NCI-H2171 (cell line): ENCODE measurements around the gene UTS2B.

Experiments
- DNase-seq: peaks from one replicate; lab custom pipeline; 2025; lab: John Stamatoyannopoulos, UW

Gene UTS2B

GRCh38 chr3:191238321-191238817 lies 92.0 kb downstream of the UTS2B start:
- no peak for DNase-seq

- no peak for DNase-seq
These were observed 93.1 kb downstream of the UTS2B start for GRCh38 chr3:191237047-191237882.

- no peak for DNase-seq
These were observed 93.7 kb downstream of the UTS2B start for GRCh38 chr3:191236646-191237045.

DNA sequence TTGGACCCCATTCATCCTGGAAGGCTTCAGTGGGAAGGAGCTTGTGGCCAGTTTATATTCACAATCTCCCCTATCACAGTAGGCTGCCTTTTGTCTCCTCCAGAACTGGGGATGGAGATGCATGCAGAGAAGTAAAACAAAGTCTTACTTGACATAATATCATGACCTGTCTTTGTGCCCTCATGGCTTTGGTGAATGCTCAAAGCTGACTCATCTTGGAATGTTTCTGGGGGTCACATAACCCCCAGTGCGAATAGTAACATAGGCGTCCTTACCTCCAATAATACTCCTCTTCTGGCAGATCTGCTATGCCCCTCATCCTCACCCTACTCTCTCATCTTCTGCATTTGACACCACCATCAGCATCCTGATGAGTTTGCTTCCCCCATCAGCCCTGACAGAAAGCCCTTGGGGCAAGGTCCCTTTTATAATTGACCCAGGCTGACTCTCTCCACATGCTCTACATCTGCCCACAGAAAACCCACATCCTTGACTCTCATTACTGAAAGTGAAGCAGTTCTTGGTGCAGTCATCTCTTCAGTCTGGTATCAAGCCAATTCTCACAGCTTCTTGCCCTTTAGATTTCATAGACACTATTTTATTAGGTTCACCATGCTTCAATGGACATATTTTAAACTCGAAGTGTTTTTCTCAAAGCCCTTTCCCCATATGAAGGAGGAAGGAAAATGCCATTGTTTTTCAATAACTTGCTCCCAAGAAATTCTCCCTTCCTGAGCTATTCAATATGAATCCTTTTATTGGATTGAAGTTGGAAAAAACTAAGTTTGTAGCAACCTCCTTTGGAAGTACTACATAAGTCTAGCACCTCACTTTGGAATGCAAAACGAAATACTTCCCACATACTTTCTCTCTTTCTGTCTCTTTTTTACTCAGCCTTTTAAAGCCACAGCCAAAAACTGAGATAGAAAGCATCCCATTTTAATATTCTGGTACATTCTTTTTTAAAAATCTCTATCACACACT lies 94.7 kb downstream of the UTS2B start:
- no peak for DNase-seq

DNA sequence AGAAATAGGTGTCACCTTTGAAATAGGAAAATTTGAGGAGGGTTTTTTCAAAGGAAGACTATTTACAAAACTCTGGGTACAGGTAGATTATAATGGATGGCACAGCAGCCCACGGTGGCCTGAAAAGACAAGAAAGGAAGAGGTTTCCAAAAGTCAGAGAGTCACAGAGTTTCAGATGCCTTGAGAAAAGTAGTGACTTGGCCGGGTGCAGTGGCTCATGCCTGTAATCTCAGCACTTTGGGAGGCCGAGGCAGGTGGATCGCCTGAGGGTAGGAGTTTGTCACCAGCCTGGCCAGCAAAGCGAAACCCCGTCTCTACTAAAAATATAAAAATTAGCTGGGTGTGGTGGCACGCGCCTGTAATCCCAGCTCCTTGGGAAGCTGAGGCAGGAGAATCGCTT lies 96.1 kb downstream of the UTS2B start:
- no peak for DNase-seq

DNA sequence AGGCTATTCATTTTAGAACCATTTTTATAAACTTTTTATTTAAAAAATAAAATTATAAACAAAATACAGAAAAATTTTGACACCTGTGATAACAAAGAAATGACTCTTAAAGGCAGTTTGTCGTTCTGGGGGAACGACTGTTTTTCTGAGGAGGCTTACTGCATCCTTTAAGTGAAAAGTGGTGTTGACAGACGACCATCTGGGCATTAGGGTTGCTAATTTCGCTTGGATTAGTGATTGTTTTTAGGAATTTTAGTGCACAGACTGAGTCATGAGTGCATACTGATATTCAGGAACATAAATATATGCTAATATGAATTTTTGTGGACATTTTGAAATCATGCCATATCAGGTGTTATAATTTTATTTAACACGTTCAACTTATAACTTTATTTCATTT lies 102.8 kb downstream of the UTS2B start:
- no peak for DNase-seq

DNA sequence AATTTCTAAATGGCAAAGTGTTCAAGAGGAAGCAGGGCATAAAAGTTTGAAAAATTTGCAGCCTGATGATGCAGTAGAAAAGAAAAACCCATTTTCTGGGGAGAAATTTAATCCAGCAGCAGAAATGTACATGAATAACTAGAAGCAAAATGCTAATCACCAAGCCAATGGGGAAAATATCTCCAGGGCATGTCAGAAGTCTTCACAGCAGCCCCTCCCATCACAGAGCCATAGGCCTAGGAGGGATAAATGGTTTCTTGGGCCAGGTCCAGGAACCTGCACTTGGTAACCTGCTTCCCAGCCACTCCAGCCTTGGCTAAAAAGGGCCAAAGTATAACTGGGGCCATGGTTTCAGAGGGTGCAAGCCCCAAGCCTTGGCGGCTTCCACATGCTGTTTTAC lies 108.7 kb downstream of the UTS2B start:
- no peak for DNase-seq

GRCh38 chr3:191220908-191221307 lies 109.4 kb downstream of the UTS2B start:
- DNase-seq, result no peak

DNA sequence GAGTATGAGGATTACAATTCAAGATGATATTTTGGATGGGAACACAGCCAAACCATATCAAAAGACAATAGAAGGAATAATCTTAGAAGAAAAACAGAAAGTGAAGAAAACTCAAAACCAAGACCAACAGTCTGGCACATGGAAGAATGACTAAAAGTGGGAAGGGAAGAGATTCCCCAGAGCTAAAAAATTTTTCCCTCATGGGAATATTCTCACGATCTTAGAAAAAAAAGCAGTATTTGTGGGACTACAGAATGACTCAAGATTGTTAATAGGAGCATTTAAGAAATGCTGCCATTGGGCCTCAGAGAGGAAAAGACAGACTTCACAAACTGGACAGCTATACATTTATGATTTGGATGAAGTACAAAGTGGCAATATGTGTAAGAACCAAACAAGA lies 113.0 kb downstream of the UTS2B start:
- no peak for DNase-seq
